Measurements from ENCODE around the gene ASPSCR1.

GRCh38 chr17:81944858-81945257 lies 32.6 kb upstream of the ASPSCR1 start:
- no peak for TF ChIP-seq GATA2 (IDR thresholded peaks at IDR 0.05; ENCODE audit: low read depth, low read length)
- no peak for TF ChIP-seq GATA3 (IDR thresholded peaks at IDR 0.05; ENCODE audit: low read depth, low read length)
